Naive thymus-derived CD8-positive, alpha-beta T cell (primary cell): Measurements from ENCODE around the gene MYOZ2. TPM values are rescaled to one million over a fixed set of nuclear protein-coding genes. Genes with fewer than 3 reads are reported as not detected.
"Not testable (repeated sequence)": the region's sequence is repeated elsewhere in the genome, so short reads cannot be mapped to it uniquely, and the experiment has no call there.

ENCODE experiments used
- ATAC-seq, 2 donors: fragments of 150-1000 bp; cut with Tn5 transposase in 1 of 2; sonication (Bioruptor Pico), chemical (Tn5 transposase) in 1 of 2; 1 replicate in 1 of 2; 2 replicates in 1 of 2; pipeline ENCODE4 v1.10.0; 2021; ENCODE audit warnings: mild to moderate bottlenecking in 2 of 2, moderate library complexity in 2 of 2
- POLR2A ChIA-PET: fragments of 350-600 bp; sonication (Branson Sonifier 250); formaldehyde crosslinking; loops from one replicate; lab custom pipeline; 2021; ENCODE audit warnings: antibody characterized with exemption; lab: Charles Lee
- DNase-seq, 10 donors: peaks; one replicate each; pipeline versions ENCODE4 v3.0.0 to v3.0.0-alpha.2; 2020 to 2022
- H3K27ac Mint-ChIP-seq, 10 donors: one replicate each; pipeline ENCODE4 v1.8.0; 2020 to 2022; ENCODE audit warnings: mild to moderate bottlenecking in 10 of 10, mixed read lengths in 10 of 10, moderate library complexity in 4 of 10, inconsistent platforms in 1 of 10
- H3K27me3 Mint-ChIP-seq, 5 donors: one replicate each; pipeline ENCODE4 v1.8.0; 2021 to 2022; ENCODE audit warnings: mixed read lengths in 5 of 5
- H3K36me3 Mint-ChIP-seq, 3 donors: one replicate each; pipeline ENCODE4 v1.8.0; 2020 to 2022; ENCODE audit warnings: mixed read lengths in 3 of 3, mild to moderate bottlenecking in 2 of 3, inconsistent platforms in 1 of 3
- H3K4me1 Mint-ChIP-seq, 4 donors: one replicate each; pipeline ENCODE4 v1.8.0; 2021 to 2022; ENCODE audit warnings: mixed read lengths in 4 of 4
- H3K4me3 Mint-ChIP-seq, 10 donors: one replicate each; pipeline ENCODE4 v1.8.0; 2020 to 2022; ENCODE audit warnings: mild to moderate bottlenecking in 10 of 10, mixed read lengths in 10 of 10, moderate library complexity in 6 of 10, inconsistent platforms in 1 of 10
- H3K9me3 Mint-ChIP-seq, 9 donors: one replicate each; pipeline ENCODE4 v1.8.0; 2020 to 2022; ENCODE audit warnings: mixed read lengths in 9 of 9, mild to moderate bottlenecking in 3 of 9, inconsistent platforms in 1 of 9, moderate library complexity in 1 of 9
- polyA plus RNA-seq, 3 donors: library from polyadenylated mRNA; unstranded; fragments of 300-500 nt; fragmentation: Illumina TruSeq; gene quantifications; one replicate each; pipeline ENCODE4 v1.2.3, GENCODE V29; 2021
- total RNA-seq, 8 experiments: library from RNA in 2 of 8; stranded (reverse) in 2 of 8; gene quantifications; one replicate each; pipeline ENCODE4 v1.2.3 and lab custom pipeline; 2021 to 2026

Gene MYOZ2
- total and polyA plus RNA-seq, 5 experiments from 2014 or later = not detected

DNA sequence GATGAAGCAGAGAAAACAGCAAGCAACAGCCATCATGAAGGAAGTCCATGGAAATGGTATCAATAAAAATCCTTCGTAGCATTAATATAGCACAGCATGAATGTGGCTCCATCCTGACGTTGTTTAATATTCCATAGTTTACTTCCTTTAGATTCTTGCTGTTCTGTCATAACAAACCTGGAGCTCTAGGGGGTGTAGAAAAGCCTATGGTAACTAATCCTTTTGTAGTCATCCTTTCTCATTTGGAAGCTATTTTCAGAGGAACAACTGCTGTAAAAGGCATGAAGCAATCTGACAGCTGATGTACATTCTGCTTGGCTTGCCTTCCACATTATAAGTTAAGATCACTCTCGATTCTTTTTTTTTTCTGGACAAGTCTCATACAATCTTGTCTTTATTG, 914 bp downstream of the MYOZ2 start:
- no peaks in the 10 kb centered on the region for H3K36me3 Mint-ChIP-seq
- no peak overlapping the region for H3K4me3 Mint-ChIP-seq
- H3K27me3 Mint-ChIP-seq = no peaks in the 10 kb centered on the region
- H3K9me3 Mint-ChIP-seq = no peaks in the 10 kb centered on the region
- ATAC-seq (no peak), DNase-seq (no peak)
- POLR2A ChIA-PET = interaction anchor here (1.0 kb wide), 1 partner anchor 77 kb away, joined by 3 read pairs; the partner anchor contains the start of gene USP53
- H3K27ac Mint-ChIP-seq = peak overlapping the region in 1 of 10 donors; percentile 48
- H3K4me1 Mint-ChIP-seq = peaks cover 12 to 43% (median 35%) of the 10 kb centered on the region in 4 donors

GRCh38 chr4:119138046-119138445, 2.4 kb downstream of the MYOZ2 start:
- Mint-ChIP-seq H3K36me3 (no peaks in the 10 kb centered on the region), H3K27me3 (no peaks in the 10 kb centered on the region), H3K4me3 (peak overlapping the region in 7 of 10 donors; percentile 6 to 49 (median 28)), H3K4me1 (peaks cover 12 to 46% (median 35%) of the 10 kb centered on the region in 4 donors), H3K27ac (peak overlapping the region in 4 of 10 donors; percentile 38 to 53 (median 44)), H3K9me3 (no peaks in the 10 kb centered on the region)
- POLR2A ChIA-PET = interaction anchor here (0.7 to 1.4 kb wide), 2 partner anchors 9 to 86 kb away, joined by 3 read pairs; no protein-coding TSS in a partner anchor
- DNase-seq (peak in 1 of 10 donors; percentile 4), ATAC-seq (peak in 1 of 2 donors; percentile 52)

- H3K36me3 Mint-ChIP-seq = no peaks in the 10 kb centered on the region
- no peak for ATAC-seq
- H3K4me1 Mint-ChIP-seq = peaks cover 12 to 46% (median 35%) of the 10 kb centered on the region in 4 donors
- DNase-seq = no peak
- H3K9me3 Mint-ChIP-seq = no peaks in the 10 kb centered on the region
- peak overlapping the region; percentile 46 to 93 (median 86) for H3K27ac Mint-ChIP-seq
- H3K4me3 Mint-ChIP-seq = peak overlapping the region; percentile 59 to 82 (median 72)
- POLR2A ChIA-PET = interaction anchor here (3.0 kb wide), 1 partner anchor 73 kb away, joined by 19 read pairs; the partner anchor contains the start of gene USP53
- no peaks in the 10 kb centered on the region for H3K27me3 Mint-ChIP-seq
Observed at GRCh38 chr4:119139311-119139710, 3.7 kb downstream of the MYOZ2 start.

DNA sequence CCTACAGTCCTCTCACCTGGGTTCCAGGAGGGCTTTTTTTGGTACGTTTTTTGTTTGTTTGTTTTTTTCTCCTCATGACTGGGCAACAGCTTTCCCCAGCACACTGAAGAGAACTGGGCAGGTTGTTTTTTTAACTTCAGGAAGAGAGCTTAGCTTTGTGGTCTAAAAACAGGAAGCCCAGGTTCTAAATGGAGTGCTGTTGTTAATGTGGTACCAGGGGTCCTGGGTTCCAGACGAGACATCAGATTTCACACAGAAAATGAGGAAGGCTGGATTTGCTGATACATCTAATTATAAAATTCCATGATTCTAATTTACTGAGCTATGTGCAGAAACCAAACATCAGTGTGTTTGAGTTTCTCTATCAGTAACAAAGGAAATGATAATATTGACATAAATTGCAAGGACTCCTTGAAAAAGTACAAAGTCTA, 4.2 kb downstream of the MYOZ2 start:
- H3K27me3 Mint-ChIP-seq = no peaks in the 10 kb centered on the region
- peak; percentile 59 to 67 for ATAC-seq
- H3K4me3 Mint-ChIP-seq = peak overlapping the region; percentile 59 to 82 (median 72)
- peak overlapping the region; percentile 46 to 93 (median 86) for H3K27ac Mint-ChIP-seq
- H3K4me1 Mint-ChIP-seq = peaks cover 12 to 46% (median 35%) of the 10 kb centered on the region in 4 donors
- H3K36me3 Mint-ChIP-seq = no peaks in the 10 kb centered on the region
- POLR2A ChIA-PET = interaction anchor here (0.6 to 3.0 kb wide), 2 partner anchors 73 to 1993 kb away, joined by 3 to 19 read pairs; partner anchors contain the start of gene USP53
- H3K9me3 Mint-ChIP-seq = no peaks in the 10 kb centered on the region
- peak in 3 of 10 donors; percentile 4 to 15 (median 9) for DNase-seq

DNA sequence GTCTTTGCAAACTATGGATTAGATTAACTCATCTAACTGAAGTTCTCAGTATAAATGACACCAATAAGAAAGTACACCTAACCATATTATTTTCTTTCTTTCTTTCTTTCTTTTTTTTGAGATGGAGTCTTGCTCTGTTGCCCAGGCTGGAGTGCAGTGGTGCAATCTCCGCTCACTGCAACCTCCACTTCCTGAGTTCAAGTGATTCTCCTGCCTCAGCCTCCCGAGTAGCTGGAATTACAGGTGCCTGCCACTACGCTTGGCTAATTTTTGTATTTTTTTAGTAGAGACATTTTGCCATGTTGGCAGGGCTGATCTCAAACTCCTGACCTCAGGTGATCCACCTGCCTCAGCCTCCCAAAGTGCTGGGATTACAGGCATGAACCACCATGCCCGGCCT, 5.7 kb downstream of the MYOZ2 start:
- H3K36me3 Mint-ChIP-seq, H3K27me3 Mint-ChIP-seq, DNase-seq, H3K9me3 Mint-ChIP-seq, ATAC-seq: not testable (repeated sequence)
- POLR2A ChIA-PET = interaction anchor here (3.0 kb wide), 1 partner anchor 71 kb away, joined by 19 read pairs; the partner anchor contains the start of gene USP53
- peak overlapping the region in 2 of 10 donors; percentile 19 to 42 for H3K4me3 Mint-ChIP-seq
- peaks cover 12 to 37% (median 35%) of the 10 kb centered on the region in 4 donors for H3K4me1 Mint-ChIP-seq
- H3K27ac Mint-ChIP-seq = peak overlapping the region in 2 of 10 donors; percentile 28 to 34

DNA sequence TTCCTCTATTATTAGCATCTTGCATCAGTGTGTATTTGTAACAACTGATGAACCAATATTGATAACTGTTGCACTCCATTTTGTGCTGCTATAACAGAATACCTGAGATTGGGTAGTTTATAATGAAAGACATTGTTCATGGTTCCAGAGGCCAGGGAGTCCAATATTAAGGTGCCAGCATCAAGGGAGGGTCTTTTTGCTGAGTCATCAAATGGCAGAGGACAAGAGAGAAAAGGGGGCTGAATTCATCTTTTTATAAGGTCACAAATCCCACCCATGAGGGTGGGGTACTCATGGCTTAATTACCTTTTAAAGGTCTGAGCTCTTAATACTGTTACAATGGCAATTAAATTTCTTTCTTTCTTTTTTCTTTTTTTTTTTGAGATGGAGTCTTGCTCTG, 7.2 kb downstream of the MYOZ2 start:
- no peak for ATAC-seq
- POLR2A ChIA-PET = interaction anchor here (0.9 to 1.4 kb wide), 2 partner anchors 9 to 31 kb away, joined by 3 read pairs; no protein-coding TSS in a partner anchor
- Mint-ChIP-seq H3K4me1 (peaks cover 12 to 30% (median 28%) of the 10 kb centered on the region in 4 donors), H3K4me3 (no peak overlapping the region), H3K27me3 (no peaks in the 10 kb centered on the region), H3K9me3 (no peaks in the 10 kb centered on the region), H3K27ac (peak overlapping the region in 1 of 10 donors; percentile 26), H3K36me3 (no peaks in the 10 kb centered on the region)
- DNase-seq = no peak

- POLR2A ChIA-PET = interaction anchor here (0.9 kb wide), 1 partner anchor 8 kb away, joined by 3 read pairs; no protein-coding TSS in a partner anchor
- H3K9me3 Mint-ChIP-seq = not testable (repeated sequence)
- peak overlapping the region in 2 of 10 donors; percentile 26 to 29 for H3K27ac Mint-ChIP-seq
Observed at GRCh38 chr4:119143341-119143740, 7.7 kb downstream of the MYOZ2 start.

GRCh38 chr4:119149110-119149509, 13.5 kb downstream of the MYOZ2 start:
- peaks cover 0 to 2% (median 0%) of the 10 kb centered on the region in 4 donors for H3K4me1 Mint-ChIP-seq
- POLR2A ChIA-PET = no interaction called here
- peaks cover 0 to 6% (median 0%) of the 10 kb centered on the region in 3 donors for H3K36me3 Mint-ChIP-seq
- no peak for ATAC-seq
- peaks cover 0 to 3% (median 0%) of the 10 kb centered on the region in 9 donors for H3K9me3 Mint-ChIP-seq
- peak overlapping the region in 1 of 10 donors; percentile 74 for H3K27ac Mint-ChIP-seq
- no peak for DNase-seq
- H3K4me3 Mint-ChIP-seq = no peak overlapping the region
- peaks cover 0 to 7% (median 0%) of the 10 kb centered on the region in 5 donors for H3K27me3 Mint-ChIP-seq

More at GRCh38 chr4:119143341-119143740, 7.7 kb downstream of the MYOZ2 start:
- H3K4me3 Mint-ChIP-seq, ATAC-seq, H3K36me3 Mint-ChIP-seq, DNase-seq, H3K27me3 Mint-ChIP-seq: not testable (repeated sequence)
- H3K4me1 Mint-ChIP-seq = peaks cover 9 to 25% (median 23%) of the 10 kb centered on the region in 4 donors

DNA sequence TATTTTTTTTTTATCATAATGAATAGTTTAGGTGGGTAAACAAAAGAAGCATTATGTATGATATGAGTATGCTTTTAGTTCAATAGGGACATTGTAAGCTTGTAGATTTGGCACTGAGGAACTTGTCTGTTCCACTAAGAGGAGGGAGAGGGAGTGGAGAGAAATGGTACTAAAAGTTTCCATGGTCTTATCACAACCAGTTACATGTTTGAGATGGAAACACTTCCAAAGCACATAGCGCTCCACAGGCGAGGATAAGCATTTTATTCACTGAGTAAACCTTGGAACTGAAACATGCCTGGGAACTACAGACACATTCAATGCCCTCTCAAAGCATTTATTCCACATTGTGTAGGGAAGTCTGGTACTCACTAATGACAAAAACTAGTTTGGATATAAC, 15.5 kb downstream of the MYOZ2 start:
- Mint-ChIP-seq H3K4me1 (peaks cover 0 to 2% (median 0%) of the 10 kb centered on the region in 4 donors), H3K27me3 (peaks cover 2 to 13% (median 9%) of the 10 kb centered on the region in 5 donors), H3K4me3 (no peak overlapping the region), H3K36me3 (peaks cover 0 to 9% (median 0%) of the 10 kb centered on the region in 3 donors), H3K9me3 (peaks cover 0 to 3% (median 0%) of the 10 kb centered on the region in 9 donors), H3K27ac (no peak overlapping the region)
- ATAC-seq (no peak), DNase-seq (no peak)
- POLR2A ChIA-PET = interaction anchor here (1.0 kb wide), 1 partner anchor 8 kb away, joined by 3 read pairs; no protein-coding TSS in a partner anchor

- Mint-ChIP-seq H3K9me3 (peaks cover 0 to 3% (median 0%) of the 10 kb centered on the region in 9 donors), H3K27me3 (peaks cover 2 to 13% (median 9%) of the 10 kb centered on the region in 5 donors), H3K36me3 (peaks cover 0 to 9% (median 0%) of the 10 kb centered on the region in 3 donors), H3K4me1 (peaks cover 0 to 2% (median 0%) of the 10 kb centered on the region in 4 donors), H3K27ac (no peak overlapping the region), H3K4me3 (no peak overlapping the region)
- ATAC-seq (no peak), DNase-seq (no peak)
- POLR2A ChIA-PET = no interaction called here
Observed at GRCh38 chr4:119152741-119153140, 17.1 kb downstream of the MYOZ2 start.

GRCh38 chr4:119162174-119162573, 26.5 kb downstream of the MYOZ2 start:
- H3K36me3 Mint-ChIP-seq = peaks cover 0 to 4% (median 0%) of the 10 kb centered on the region in 3 donors
- H3K27me3 Mint-ChIP-seq = peaks cover 2 to 13% (median 10%) of the 10 kb centered on the region in 5 donors
- no peak overlapping the region for H3K27ac Mint-ChIP-seq
- POLR2A ChIA-PET = no interaction called here
- no peak overlapping the region for H3K4me3 Mint-ChIP-seq
- DNase-seq (no peak), ATAC-seq (no peak)
- H3K4me1 Mint-ChIP-seq = peaks cover 0 to 3% (median 0%) of the 10 kb centered on the region in 4 donors
- H3K9me3 Mint-ChIP-seq = no peaks in the 10 kb centered on the region

- Mint-ChIP-seq H3K27me3 (peaks cover 2 to 13% (median 10%) of the 10 kb centered on the region in 5 donors), H3K36me3 (peaks cover 0 to 6% (median 0%) of the 10 kb centered on the region in 3 donors), H3K4me3 (no peak overlapping the region), H3K4me1 (peaks cover 0 to 3% (median 0%) of the 10 kb centered on the region in 4 donors), H3K27ac (no peak overlapping the region), H3K9me3 (no peaks in the 10 kb centered on the region)
- DNase-seq (no peak), ATAC-seq (no peak)
- POLR2A ChIA-PET = no interaction called here
Observed at GRCh38 chr4:119165767-119166166, 30.1 kb downstream of the MYOZ2 start.

GRCh38 chr4:119170195-119170594, 34.6 kb downstream of the MYOZ2 start:
- no peak overlapping the region for H3K4me3 Mint-ChIP-seq
- no peaks in the 10 kb centered on the region for H3K9me3 Mint-ChIP-seq
- DNase-seq (no peak), ATAC-seq (no peak)
- peaks cover 0 to 10% (median 0%) of the 10 kb centered on the region in 3 donors for H3K36me3 Mint-ChIP-seq
- peaks cover 0 to 1% (median 0%) of the 10 kb centered on the region in 4 donors for H3K4me1 Mint-ChIP-seq
- H3K27ac Mint-ChIP-seq = no peak overlapping the region
- peaks cover 0 to 4% (median 0%) of the 10 kb centered on the region in 5 donors for H3K27me3 Mint-ChIP-seq
- POLR2A ChIA-PET = no interaction called here
